NCI-H82 treated with DMSO at 0.1 percent for 48 hours (cell line): ENCODE results near the gene OR11G2.
"Not testable (repeated sequence)": the region's sequence is repeated elsewhere in the genome, so short reads cannot be mapped to it uniquely, and the experiment has no call there.

Experiments used
- DNase-seq: peaks from one replicate; lab custom pipeline; 2025; ENCODE audit not compliant: unreplicated experiment; lab: John Stamatoyannopoulos, UW

OR11G2 gene

GRCh38 chr14:20219033-20219432, 28.3 kb downstream of the OR11G2 start:
- no peak for DNase-seq

- DNase-seq, result no peak
Measured at GRCh38 chr14:20223410-20223809, 32.7 kb downstream of the OR11G2 start, which contains the start of gene OR11H6. Gene OR11H6, plus strand, starts transcription at chr14:20223710. Its CDS starts 0 bp downstream, at chr14:20223710.

- no peak for DNase-seq
Measured at GRCh38 chr14:20228681-20229080, 38.0 kb downstream of the OR11G2 start, which contains the start of gene OR11H7. Gene OR11H7, plus strand, starts transcription at chr14:20228981.

- DNase-seq, result not testable (repeated sequence)
Measured at GRCh38 chr14:20235415-20235814, 44.7 kb downstream of the OR11G2 start.

GRCh38 chr14:20247646-20248246, 57.0 kb downstream of the OR11G2 start:
- no peak for DNase-seq
